ENCODE measurements around the gene MLST8.
"Not testable (repeated sequence)": the region's sequence is repeated elsewhere in the genome, so short reads cannot be mapped to it uniquely, and the experiment has no call there.

MLST8 gene

GRCh38 chr16:2233872-2234812 lies 28.9 kb downstream of the MLST8 start:
- DNase-seq = no peak

- no peak for DNase-seq
These were observed 29.5 kb downstream of the MLST8 start for GRCh38 chr16:2234813-2235170.

DNA sequence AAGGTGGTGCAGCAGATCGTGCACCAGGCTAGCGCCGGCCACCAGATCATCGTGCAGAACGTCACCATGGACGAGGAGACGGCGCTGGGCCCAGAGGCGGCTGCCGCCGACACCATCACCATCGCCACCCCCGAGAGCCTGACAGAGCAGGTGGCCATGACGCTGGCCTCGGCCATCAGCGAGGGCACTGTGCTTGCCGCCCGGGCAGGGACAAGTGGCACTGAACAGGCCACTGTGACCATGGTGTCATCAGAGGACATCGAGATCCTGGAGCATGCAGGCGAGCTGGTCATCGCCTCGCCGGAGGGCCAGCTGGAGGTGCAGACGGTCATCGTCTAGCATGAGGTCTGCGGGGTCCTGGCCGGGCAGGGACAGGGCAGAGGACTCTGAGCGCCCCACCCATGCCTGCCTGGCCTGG lies 30.0 kb downstream of the MLST8 start:
- DNase-seq = no peak

DNA sequence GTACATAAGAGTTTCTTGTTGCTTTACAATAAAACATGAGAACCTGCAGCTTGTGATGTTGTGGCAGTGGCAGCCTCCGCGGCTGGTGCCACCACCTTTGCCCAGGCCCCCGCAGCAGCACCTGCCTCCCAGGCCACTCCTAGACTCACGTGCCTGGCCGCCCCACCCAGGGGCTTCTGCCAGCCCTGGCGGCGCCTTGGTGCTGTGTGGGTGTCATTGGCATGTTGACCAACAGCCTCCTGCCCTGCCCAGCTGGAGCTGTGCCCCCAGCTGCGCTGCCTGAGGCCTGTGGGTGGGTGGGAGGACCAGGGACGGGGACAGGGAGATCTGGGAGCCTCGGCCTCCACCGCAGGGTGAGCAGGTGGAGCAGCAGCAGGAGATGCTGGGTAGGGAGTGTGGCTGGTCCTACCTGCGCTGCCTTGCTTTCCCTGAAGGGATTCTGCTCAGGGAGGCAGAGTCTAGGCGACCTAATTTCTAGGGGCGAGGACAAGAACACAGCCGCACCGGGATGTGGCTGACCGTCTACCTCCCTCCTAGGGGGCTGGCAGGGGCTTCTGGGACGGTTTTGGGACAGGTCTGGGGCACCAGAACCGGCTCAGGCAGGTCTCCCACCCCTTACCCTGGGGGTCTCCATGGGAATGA lies 30.6 kb downstream of the MLST8 start:
- no peak for DNase-seq

GRCh38 chr16:2236337-2237101 lies 31.3 kb downstream of the MLST8 start, which contains the start of gene DNASE1L2:
Gene DNASE1L2, plus strand, starts transcription at chr16:2236444. Its CDS starts 373 bp downstream, at chr16:2236817.
- DNase-seq = no peak

DNA sequence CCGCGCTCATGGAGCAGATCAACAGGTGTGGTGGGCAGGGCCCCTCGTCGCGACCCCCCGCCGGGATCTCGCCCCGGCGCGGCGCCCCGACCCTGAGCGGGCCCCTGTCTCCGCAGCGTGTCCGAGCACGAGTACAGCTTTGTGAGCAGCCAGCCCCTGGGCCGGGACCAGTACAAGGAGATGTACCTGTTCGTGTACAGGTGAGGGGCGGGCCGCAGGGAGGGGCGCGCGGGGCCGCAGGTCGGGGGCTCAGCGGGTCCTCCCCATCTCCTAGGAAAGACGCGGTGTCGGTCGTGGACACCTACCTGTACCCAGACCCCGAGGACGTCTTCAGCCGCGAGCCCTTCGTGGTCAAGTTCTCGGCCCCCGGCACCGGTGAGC lies 31.8 kb downstream of the MLST8 start:
- DNase-seq = no peak

- DNase-seq = no peak
These were observed 32.4 kb downstream of the MLST8 start for GRCh38 chr16:2237493-2238149.

DNA sequence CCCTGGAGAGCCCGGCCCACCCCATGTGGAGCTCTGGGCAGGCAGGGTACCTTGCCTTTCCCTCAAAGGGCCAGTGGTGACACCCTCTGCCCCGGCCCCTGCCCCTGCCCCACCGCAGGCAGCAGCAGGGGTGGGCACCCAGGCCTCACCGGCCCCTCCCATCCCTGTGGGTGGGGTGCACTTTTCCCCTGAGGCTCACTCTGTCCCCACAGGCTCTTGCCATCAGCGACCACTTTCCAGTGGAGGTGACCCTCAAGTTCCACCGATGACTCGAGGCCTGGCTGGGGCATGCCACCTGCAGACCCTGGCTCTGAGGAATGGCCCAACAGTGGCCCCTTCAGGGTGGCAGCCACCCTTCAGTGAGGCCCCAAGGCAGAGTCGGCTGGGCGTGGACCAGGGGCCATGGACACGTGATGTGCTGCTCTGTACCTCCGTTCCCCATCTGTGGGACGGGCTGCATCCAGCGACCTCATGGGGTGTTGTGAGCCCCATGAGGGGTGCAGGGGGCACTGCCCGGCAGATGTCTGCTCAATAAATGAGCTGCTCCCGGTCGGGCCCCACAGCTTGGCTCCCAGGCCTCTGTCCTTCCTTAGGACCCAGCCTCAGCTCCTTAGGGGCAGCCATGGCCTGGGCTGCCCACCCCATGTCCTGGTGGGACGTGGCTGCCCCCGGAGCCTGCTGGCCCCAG lies 33.0 kb downstream of the MLST8 start:
- no peak for DNase-seq

DNA sequence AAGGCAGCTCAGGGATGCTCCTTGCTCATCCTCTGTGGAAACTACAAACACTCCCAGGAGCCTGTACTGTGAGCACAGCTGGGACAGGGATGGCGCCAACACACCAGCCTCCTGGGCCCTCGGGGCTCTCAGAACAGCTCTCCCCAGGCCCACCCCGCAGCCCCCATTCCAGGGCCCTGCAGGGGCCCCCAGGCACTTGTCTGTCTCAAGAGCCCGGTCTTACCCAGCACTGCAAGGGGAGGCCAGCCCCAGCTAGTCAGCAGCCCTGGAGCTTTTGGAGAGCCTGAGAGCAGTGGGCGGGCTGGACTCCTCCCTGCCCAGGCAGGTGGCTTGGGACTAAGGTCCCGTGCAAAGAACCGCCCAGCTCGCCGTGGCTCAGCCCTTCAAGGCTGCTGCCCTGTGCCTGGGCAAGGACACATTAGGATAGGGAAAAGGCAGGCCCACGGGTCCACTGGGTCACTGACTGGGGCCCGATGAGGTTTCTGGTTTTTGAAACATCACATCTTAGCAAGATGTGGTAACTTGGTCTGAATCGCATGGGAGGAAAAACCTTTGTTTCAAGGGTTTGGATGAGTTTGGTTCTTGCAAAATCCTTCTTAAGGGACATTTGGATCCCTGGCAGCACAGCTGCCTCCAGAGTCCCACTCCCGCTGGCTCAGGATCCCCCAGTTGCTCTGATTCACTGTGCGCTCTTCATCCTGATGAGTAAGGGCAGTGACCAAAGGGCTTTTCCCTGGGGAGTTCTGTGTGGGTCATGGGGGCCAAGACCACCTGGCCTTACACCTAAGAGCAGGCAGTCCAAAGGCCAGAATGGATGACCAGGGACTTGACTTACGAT lies 33.8 kb downstream of the MLST8 start:
- no peak for DNase-seq

- DNase-seq = not testable (repeated sequence)
These were observed 35.1 kb downstream of the MLST8 start for GRCh38 chr16:2240331-2240730.

- no peak for DNase-seq
These were observed 37.3 kb downstream of the MLST8 start for GRCh38 chr16:2242598-2242997.

GRCh38 chr16:2243031-2243528 lies 37.8 kb downstream of the MLST8 start:
- no peak for DNase-seq

DNA sequence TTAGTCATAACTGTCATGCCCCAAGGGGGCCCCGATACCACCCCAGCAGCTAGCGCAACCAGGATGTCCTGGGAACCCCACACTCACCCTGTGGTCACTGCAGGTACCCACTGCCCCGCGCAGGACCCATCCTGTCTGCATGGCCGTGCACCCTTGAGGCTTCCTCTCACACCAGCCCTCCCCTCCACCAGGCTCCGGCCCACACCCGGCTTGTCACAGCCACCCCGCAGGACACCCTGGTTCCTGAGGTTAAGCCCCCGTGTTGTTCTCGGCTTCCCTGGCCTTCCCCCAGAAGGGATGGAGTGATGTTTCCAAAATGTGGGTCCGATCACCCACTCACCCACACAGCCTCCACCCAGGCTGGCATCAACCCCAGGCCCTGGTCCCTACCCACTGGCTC lies 38.5 kb downstream of the MLST8 start:
- no peak for DNase-seq

DNA sequence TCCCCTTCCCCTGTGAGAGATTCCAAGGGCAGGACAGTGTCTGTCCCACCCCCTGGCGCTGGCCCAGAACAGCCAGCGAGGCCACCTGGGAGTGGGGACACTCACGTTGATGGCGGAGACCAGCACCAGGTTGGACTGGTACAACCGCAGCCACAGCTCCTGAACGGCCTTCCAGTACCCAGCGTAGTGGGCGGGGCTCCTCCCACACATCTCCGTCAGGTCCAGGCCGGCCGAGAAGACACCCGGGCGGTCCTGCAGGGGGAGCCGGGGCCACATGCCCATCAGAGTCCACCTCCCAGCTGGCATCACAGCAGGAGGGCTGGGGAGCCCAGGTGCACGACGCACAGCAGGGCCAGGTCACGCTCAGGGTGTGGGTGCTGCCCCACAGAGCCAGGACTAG lies 39.0 kb downstream of the MLST8 start:
- no peak for DNase-seq

GRCh38 chr16:2244926-2245795 lies 39.9 kb downstream of the MLST8 start:
- DNase-seq = no peak

- DNase-seq = no peak
These were observed 41.1 kb downstream of the MLST8 start for GRCh38 chr16:2246301-2246885.

- DNase-seq = peak; percentile 25
These were observed 45.5 kb downstream of the MLST8 start for GRCh38 chr16:2250652-2251295.

DNA sequence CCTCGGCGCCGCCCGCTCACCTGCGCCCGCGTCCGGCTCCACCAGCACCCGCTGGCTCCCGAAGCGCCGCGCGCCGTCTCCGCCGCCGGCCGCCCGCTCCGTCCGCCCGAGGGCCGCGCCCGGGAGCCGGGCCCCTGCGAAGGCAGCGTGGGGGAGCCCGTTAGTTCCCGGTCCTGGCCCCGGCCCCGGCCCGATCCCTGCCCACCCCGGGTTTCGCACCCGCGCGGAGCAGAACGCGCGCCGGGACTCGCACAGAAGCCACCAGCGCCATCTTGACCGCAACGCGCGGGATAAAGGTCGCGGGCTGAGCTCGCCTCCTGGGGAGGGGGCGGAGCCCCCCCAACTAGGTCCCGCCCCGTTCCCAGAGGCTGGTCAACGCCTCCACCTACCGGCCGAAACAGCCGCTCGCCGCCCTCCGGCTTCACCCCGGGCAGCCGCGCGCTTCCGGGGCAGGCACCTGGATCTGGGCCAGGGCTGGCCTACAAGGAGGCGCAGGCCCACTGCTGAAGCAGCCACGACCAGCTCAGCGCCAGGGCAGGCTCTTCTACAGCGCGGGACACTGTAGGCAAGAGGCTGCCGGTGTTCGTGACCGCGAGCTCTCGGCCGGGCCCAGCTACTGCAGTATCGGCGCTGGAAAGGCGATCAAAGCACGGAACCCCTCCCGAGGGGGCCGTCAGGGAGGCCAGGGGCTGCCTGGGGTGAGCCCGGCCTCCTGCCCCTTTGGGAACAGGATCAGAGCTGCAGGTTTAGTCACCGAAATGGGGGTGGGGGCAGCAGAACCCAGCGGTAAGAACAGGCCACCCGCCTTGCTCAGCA lies 46.2 kb downstream of the MLST8 start, which contains the start of gene ECI1:
TSS of gene ECI1 (minus strand) at position 292 of the 816 bp plus-strand sequence. CDS start at position 271, 21 bp downstream.
- DNase-seq = peak; percentile 79

Measured in KG1 (cell line).